Osteocyte (in vitro differentiated cells): ENCODE results near the gene MON2. TPM values are rescaled to one million over a fixed set of nuclear protein-coding genes. Genes with fewer than 3 reads are reported as not detected.
"Not testable (repeated sequence)": the region's sequence is repeated elsewhere in the genome, so short reads cannot be mapped to it uniquely, and the experiment has no call there.

Source experiments
- DNase-seq: peaks from one replicate; pipeline ENCODE4 v3.0.0; 2021; ENCODE audit warnings: mixed read lengths; ENCODE audit not compliant: unreplicated experiment; ENCODE audit errors: extremely low spot score
- H3K27ac Mint-ChIP-seq: one replicate; pipeline ENCODE4 v1.8.0; 2021; ENCODE audit warnings: mild to moderate bottlenecking, mixed read lengths; ENCODE audit not compliant: unreplicated experiment
- H3K27me3 Mint-ChIP-seq: one replicate; pipeline ENCODE4 v1.8.0; 2021; ENCODE audit warnings: mixed read lengths; ENCODE audit not compliant: unreplicated experiment
- H3K36me3 Mint-ChIP-seq: one replicate; pipeline ENCODE4 v1.8.0; 2021; ENCODE audit warnings: mixed read lengths; ENCODE audit not compliant: unreplicated experiment
- H3K4me1 Mint-ChIP-seq: one replicate; pipeline ENCODE4 v1.8.0; 2021; ENCODE audit warnings: mixed read lengths; ENCODE audit not compliant: unreplicated experiment
- H3K4me3 Mint-ChIP-seq: one replicate; pipeline ENCODE4 v1.8.0; 2021; ENCODE audit warnings: mild to moderate bottlenecking, moderate library complexity, mixed read lengths; ENCODE audit not compliant: unreplicated experiment
- H3K9me3 Mint-ChIP-seq: one replicate; pipeline ENCODE4 v1.8.0; 2021; ENCODE audit warnings: mixed read lengths; ENCODE audit not compliant: unreplicated experiment
- CTCF ChIP-seq: fragments of 200-600 bp; sonication (generic); IDR thresholded peaks from 2 replicates; pipeline ENCODE4 v1.5.0; 2021; ENCODE audit warnings: antibody characterized with exemption, mild to moderate bottlenecking, moderate library complexity
- total RNA-seq: library from RNA; stranded (reverse); gene quantifications from 2 replicates; pipeline ENCODE4 v1.2.1, GENCODE V29; 2021

MON2 gene
- total RNA-seq, 1 donor from 2014 or later = 53.4 TPM

GRCh38 chr12:62435303-62436163, 31.1 kb upstream of the MON2 start:
- H3K27ac Mint-ChIP-seq = no peak overlapping the region
- peaks cover 14% of the 10 kb centered on the region for H3K4me1 Mint-ChIP-seq
- no peaks in the 10 kb centered on the region for H3K36me3 Mint-ChIP-seq
- H3K9me3 Mint-ChIP-seq = peaks cover 7% of the 10 kb centered on the region
- peaks cover 35% of the 10 kb centered on the region for H3K27me3 Mint-ChIP-seq
- peak; percentile 62 for TF ChIP-seq CTCF
- DNase-seq = no peak
- H3K4me3 Mint-ChIP-seq = peak overlapping the region; percentile 77

GRCh38 chr12:62436164-62436503, 30.5 kb upstream of the MON2 start:
- peaks cover 14% of the 10 kb centered on the region for H3K4me1 Mint-ChIP-seq
- DNase-seq = no peak
- H3K4me3 Mint-ChIP-seq = no peak overlapping the region
- H3K36me3 Mint-ChIP-seq = no peaks in the 10 kb centered on the region
- no peak overlapping the region for H3K27ac Mint-ChIP-seq
- peaks cover 7% of the 10 kb centered on the region for H3K9me3 Mint-ChIP-seq
- peaks cover 29% of the 10 kb centered on the region for H3K27me3 Mint-ChIP-seq
- no peak for TF ChIP-seq CTCF

- peaks cover 24% of the 10 kb centered on the region for H3K9me3 Mint-ChIP-seq
- H3K36me3 Mint-ChIP-seq = peaks cover 2% of the 10 kb centered on the region
- H3K4me1 Mint-ChIP-seq = peaks cover 14% of the 10 kb centered on the region
- H3K4me3 Mint-ChIP-seq = no peak overlapping the region
- H3K27ac Mint-ChIP-seq = no peak overlapping the region
- H3K27me3 Mint-ChIP-seq = peaks cover 22% of the 10 kb centered on the region
- TF ChIP-seq CTCF = peak; percentile 76
- DNase-seq = no peak
Observed at GRCh38 chr12:62438098-62438692, 28.4 kb upstream of the MON2 start.

GRCh38 chr12:62446754-62447452, 19.7 kb upstream of the MON2 start:
- Mint-ChIP-seq H3K27me3 (peaks cover 20% of the 10 kb centered on the region), H3K4me1 (no peaks in the 10 kb centered on the region), H3K36me3 (no peaks in the 10 kb centered on the region), H3K4me3 (no peak overlapping the region), H3K27ac (no peak overlapping the region), H3K9me3 (peaks cover 24% of the 10 kb centered on the region)
- no peak for TF ChIP-seq CTCF
- no peak for DNase-seq

- H3K27ac Mint-ChIP-seq = no peak overlapping the region
- peaks cover 10% of the 10 kb centered on the region for H3K9me3 Mint-ChIP-seq
- no peaks in the 10 kb centered on the region for H3K4me1 Mint-ChIP-seq
- no peak for DNase-seq
- no peaks in the 10 kb centered on the region for H3K36me3 Mint-ChIP-seq
- H3K4me3 Mint-ChIP-seq = no peak overlapping the region
- H3K27me3 Mint-ChIP-seq = peaks cover 17% of the 10 kb centered on the region
- no peak for TF ChIP-seq CTCF
Observed at GRCh38 chr12:62448436-62448835, 18.2 kb upstream of the MON2 start.

- not testable (repeated sequence) for H3K9me3 Mint-ChIP-seq, H3K4me3 Mint-ChIP-seq, DNase-seq, H3K36me3 Mint-ChIP-seq, H3K27ac Mint-ChIP-seq, H3K4me1 Mint-ChIP-seq
- H3K27me3 Mint-ChIP-seq = peaks cover 15% of the 10 kb centered on the region
Observed at GRCh38 chr12:62455429-62455828, 11.2 kb upstream of the MON2 start.
